Neutrophil (primary cell): Measurements from ENCODE around the gene CMTM7.

Source experiments
- H3K27ac ChIP-seq: fragments of 200-600 bp; sonication (generic); 2 replicates; pipeline ENCODE4 v1.5.1; 2016; ENCODE audit warnings: mild to moderate bottlenecking, moderate library complexity
- H3K27me3 ChIP-seq: fragments of 200-600 bp; sonication (generic); 2 replicates; pipeline ENCODE4 v1.6.0; 2016; ENCODE audit warnings: mild to moderate bottlenecking
- H3K36me3 ChIP-seq: fragments of 200-600 bp; sonication (generic); 2 replicates; pipeline ENCODE4 v1.5.1; 2017
- H3K4me1 ChIP-seq, 2 experiments: fragments of 200-600 bp in 1 of 2; sonication (generic) in 1 of 2; 1 replicate in 1 of 2; 2 replicates in 1 of 2; pipeline versions ENCODE4 v1.5.1 to v1.6.1; 2013 to 2016; ENCODE audit warnings: low read depth in 1 of 2, low read length in 1 of 2, mild to moderate bottlenecking in 1 of 2, moderate library complexity in 1 of 2; ENCODE audit not compliant: control insufficient read depth in 1 of 2, insufficient read depth in 1 of 2
- H3K4me3 ChIP-seq, 2 experiments: fragments of 200-600 bp in 1 of 2; sonication (generic) in 1 of 2; 1 replicate in 1 of 2; 2 replicates in 1 of 2; pipeline ENCODE4 v1.5.1; 2013 to 2016; ENCODE audit warnings: low read depth in 1 of 2, low read length in 1 of 2, mild to moderate bottlenecking in 1 of 2, moderate library complexity in 1 of 2
- H3K9me3 ChIP-seq: fragments of 200-600 bp; sonication (generic); 2 replicates; pipeline ENCODE4 v1.5.1; 2016
- TF ChIP-seq, protein P1 (sequence below): fragments of 200-600 bp; sonication (generic); IDR thresholded peaks from 2 replicates; pipeline ENCODE4 v1.5.1; 2016; ENCODE audit warnings: antibody characterized with exemption

The CMTM7 gene

DNA sequence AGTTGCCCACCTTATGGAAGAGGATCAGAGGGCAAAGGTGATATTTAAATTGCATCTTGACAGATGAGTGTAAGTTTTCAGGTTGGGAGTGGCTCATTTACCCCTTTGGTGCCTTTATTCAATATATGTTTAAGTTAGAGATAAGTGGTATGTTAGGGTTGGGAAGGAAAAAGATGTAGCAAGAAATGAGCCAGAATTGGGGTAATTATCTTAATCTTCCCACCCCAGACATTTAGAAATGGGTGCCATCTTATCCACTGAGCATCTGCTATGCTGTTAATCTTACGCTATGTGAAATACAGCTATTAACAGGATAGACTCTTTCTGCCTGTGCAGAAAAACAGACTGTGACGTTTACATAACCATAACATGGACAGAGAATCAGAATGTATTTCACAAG lies 6.3 kb downstream of the CMTM7 start:
- H3K4me3 ChIP-seq, result peak overlapping the region in 1 of 2 experiments; percentile 49
- TF ChIP-seq, protein P1, sequence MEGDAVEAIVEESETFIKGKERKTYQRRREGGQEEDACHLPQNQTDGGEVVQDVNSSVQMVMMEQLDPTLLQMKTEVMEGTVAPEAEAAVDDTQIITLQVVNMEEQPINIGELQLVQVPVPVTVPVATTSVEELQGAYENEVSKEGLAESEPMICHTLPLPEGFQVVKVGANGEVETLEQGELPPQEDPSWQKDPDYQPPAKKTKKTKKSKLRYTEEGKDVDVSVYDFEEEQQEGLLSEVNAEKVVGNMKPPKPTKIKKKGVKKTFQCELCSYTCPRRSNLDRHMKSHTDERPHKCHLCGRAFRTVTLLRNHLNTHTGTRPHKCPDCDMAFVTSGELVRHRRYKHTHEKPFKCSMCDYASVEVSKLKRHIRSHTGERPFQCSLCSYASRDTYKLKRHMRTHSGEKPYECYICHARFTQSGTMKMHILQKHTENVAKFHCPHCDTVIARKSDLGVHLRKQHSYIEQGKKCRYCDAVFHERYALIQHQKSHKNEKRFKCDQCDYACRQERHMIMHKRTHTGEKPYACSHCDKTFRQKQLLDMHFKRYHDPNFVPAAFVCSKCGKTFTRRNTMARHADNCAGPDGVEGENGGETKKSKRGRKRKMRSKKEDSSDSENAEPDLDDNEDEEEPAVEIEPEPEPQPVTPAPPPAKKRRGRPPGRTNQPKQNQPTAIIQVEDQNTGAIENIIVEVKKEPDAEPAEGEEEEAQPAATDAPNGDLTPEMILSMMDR, result no peak
- H3K4me1 ChIP-seq, result peaks cover 74 to 78% of the 10 kb centered on the region in 2 experiments
- no peaks in the 10 kb centered on the region for H3K27me3 ChIP-seq
- H3K27ac ChIP-seq, result peak overlapping the region; percentile 77
- H3K36me3 ChIP-seq, result no peaks in the 10 kb centered on the region
- no peaks in the 10 kb centered on the region for H3K9me3 ChIP-seq

DNA sequence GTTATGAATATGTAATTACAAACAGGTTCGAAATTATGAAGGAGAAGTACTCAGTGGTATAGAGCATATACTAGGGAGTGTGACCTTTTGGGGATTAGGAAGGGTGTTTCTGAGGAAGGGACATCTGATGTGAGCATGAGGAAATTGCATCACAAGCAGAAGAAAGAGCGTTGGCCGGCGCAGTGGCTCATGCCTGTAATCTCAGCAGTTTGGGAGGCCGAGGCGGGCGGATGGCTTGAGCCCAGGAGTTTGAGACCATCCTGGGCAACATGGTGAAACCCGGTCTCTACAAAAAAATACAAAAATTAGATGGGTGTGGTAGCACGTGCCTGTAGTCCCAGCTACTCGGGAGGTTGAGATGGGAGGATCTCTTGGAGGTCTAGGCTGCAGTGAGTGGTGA lies 6.9 kb downstream of the CMTM7 start:
- H3K4me1 ChIP-seq, result peaks cover 74 to 78% of the 10 kb centered on the region in 2 experiments
- H3K27me3 ChIP-seq, result no peaks in the 10 kb centered on the region
- peak overlapping the region; percentile 77 for H3K27ac ChIP-seq
- H3K4me3 ChIP-seq, result peak overlapping the region; percentile 48 to 49
- H3K9me3 ChIP-seq, result no peaks in the 10 kb centered on the region
- TF ChIP-seq, protein P1, result no peak
- no peaks in the 10 kb centered on the region for H3K36me3 ChIP-seq

DNA sequence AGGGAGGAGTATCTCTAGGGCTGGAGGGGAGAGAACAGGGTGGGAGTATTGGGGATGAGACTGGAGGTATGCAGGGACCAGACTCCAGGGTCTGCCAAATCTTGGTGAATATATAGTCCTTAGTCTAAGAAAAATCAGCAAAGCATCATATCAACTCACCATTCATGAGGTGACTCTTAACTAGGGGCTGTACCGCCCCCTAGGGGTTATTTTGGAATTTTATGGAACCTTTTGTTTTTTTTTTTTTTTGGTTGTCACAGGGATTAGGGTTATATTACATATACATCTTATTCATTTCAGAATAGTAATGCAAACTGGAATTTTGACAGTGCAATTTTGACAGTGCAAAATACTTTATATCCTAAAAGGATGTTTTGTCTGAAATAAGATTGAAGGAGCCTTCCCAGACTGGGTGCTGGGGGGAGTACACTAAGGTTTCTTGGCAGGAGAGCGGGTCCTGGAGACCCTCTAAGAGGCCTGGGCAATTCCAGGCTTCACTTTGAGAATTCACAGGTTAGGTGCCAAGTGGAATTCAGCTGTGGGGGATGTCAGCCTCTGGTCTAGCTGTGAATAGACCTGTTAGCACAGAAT lies 7.5 kb downstream of the CMTM7 start:
- peak overlapping the region; percentile 77 for H3K27ac ChIP-seq
- H3K9me3 ChIP-seq, result no peaks in the 10 kb centered on the region
- no peaks in the 10 kb centered on the region for H3K36me3 ChIP-seq
- H3K27me3 ChIP-seq, result no peaks in the 10 kb centered on the region
- H3K4me3 ChIP-seq, result peak overlapping the region; percentile 48 to 49
- TF ChIP-seq, protein P1, result no peak
- H3K4me1 ChIP-seq, result peaks cover 72 to 78% of the 10 kb centered on the region in 2 experiments

DNA sequence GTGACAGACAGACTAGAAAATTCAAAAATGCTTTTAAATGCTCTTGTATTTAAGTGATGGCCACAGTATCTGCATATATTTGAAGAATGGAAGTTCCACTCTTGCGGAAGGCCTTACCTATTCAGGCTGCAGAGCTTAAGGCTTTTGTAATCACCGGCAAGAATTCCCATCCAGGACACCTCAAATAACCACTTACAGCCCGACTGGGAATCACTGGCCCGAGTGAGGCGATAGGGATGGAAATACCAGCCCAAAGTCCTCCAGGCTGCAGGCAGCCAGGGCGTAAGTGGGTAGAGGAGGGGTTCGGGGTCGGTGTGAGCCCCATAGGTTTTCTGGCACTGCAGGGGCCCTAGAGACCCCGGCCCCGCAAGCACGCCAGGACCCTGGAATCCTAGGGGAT lies 9.5 kb downstream of the CMTM7 start:
- Histone ChIP-seq H3K4me3 (peak overlapping the region; percentile 60 to 71), H3K36me3 (peaks cover 7% of the 10 kb centered on the region), H3K27ac (peak overlapping the region; percentile 87), H3K4me1 (peaks cover 78 to 82% of the 10 kb centered on the region in 2 experiments), H3K9me3 (no peaks in the 10 kb centered on the region), H3K27me3 (no peaks in the 10 kb centered on the region)
- TF ChIP-seq, protein P1, result no peak

DNA sequence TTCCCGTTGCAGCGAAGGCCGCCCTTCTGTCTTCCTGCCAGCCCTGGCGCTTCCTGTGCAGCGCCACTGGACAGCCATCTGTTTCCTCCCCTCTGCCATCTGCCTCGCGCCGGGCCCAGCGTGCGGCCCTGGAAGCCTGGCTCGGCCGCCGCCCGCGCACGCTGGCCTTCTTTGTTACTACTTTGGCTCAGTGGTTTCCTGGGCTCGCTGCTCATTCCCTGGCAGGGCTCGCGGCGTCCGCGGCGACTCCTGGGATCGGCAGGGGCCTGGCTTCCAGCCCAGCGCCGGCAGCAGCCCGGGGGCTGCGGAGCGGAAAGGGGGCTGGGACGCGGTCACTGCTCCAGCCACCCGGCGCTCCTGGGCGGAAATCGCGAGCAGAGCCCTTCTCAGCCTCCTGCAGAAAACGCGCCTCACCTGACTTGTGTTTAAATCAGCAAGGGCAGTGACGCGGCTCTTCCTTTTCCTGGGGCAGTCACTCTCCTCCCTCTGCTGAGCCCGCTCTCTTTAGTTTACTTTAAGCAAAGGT lies 10.0 kb downstream of the CMTM7 start:
- peaks cover 7% of the 10 kb centered on the region for H3K36me3 ChIP-seq
- peak overlapping the region; percentile 60 to 71 for H3K4me3 ChIP-seq
- TF ChIP-seq, protein P1, result no peak
- no peaks in the 10 kb centered on the region for H3K27me3 ChIP-seq
- H3K9me3 ChIP-seq, result no peaks in the 10 kb centered on the region
- peak overlapping the region; percentile 87 for H3K27ac ChIP-seq
- peaks cover 82 to 84% of the 10 kb centered on the region in 2 experiments for H3K4me1 ChIP-seq
